Ishikawa (cell line): ENCODE results near the gene TENM3.

ENCODE experiments used
- CEBPB ChIP-seq: IDR thresholded peaks from 2 replicates; pipeline ENCODE4 v1.6.1; 2012
- CREB1 ChIP-seq: IDR thresholded peaks from 2 replicates; pipeline ENCODE4 v1.6.1; 2012; ENCODE audit warnings: low read depth
- EGR1 ChIP-seq: IDR thresholded peaks from 2 replicates; pipeline ENCODE4 v1.6.1; 2012
- EP300 ChIP-seq: IDR thresholded peaks from 2 replicates; pipeline ENCODE4 v1.6.1; 2012; ENCODE audit warnings: borderline replicate concordance
- FOXM1 ChIP-seq: IDR thresholded peaks from 2 replicates; pipeline ENCODE4 v1.6.1; 2012; ENCODE audit warnings: low read depth, borderline replicate concordance
- MAX ChIP-seq: IDR thresholded peaks from 2 replicates; pipeline ENCODE4 v1.6.1; 2012
- NFIC ChIP-seq: IDR thresholded peaks from 2 replicates; pipeline ENCODE4 v1.6.1; 2012
- RAD21 ChIP-seq: IDR thresholded peaks from 2 replicates; pipeline ENCODE4 v1.6.1; 2012; ENCODE audit warnings: low read depth
- REST ChIP-seq: IDR thresholded peaks from 2 replicates; pipeline ENCODE4 v1.6.1; 2012; ENCODE audit warnings: low read depth, mild to moderate bottlenecking
- TAF1 ChIP-seq: IDR thresholded peaks from 2 replicates; pipeline ENCODE4 v1.6.1; 2012; ENCODE audit warnings: low read depth, mild to moderate bottlenecking
- TCF12 ChIP-seq: IDR thresholded peaks from 2 replicates; pipeline ENCODE4 v1.6.1; 2012; ENCODE audit warnings: low read depth
- TEAD4 ChIP-seq: IDR thresholded peaks from 2 replicates; pipeline ENCODE4 v1.6.1; 2012
- USF1 ChIP-seq: IDR thresholded peaks from 2 replicates; pipeline ENCODE4 v1.6.1; 2012
- YY1 ChIP-seq: IDR thresholded peaks from 2 replicates; pipeline ENCODE4 v1.6.1; 2012; ENCODE audit warnings: low read depth
- ZBTB7A ChIP-seq: IDR thresholded peaks from 2 replicates; pipeline ENCODE4 v1.6.1; 2012; ENCODE audit warnings: low read depth

Gene TENM3

GRCh38 chr4:182741914-182742313, 498.7 kb downstream of the TENM3 start:
- TF ChIP-seq MAX (no peak), REST (no peak), USF1 (no peak), NFIC (no peak), TCF12 (no peak), CEBPB (no peak), YY1 (no peak), TAF1 (no peak), EP300 (no peak), CREB1 (no peak), FOXM1 (no peak), EGR1 (no peak), RAD21 (no peak), TEAD4 (no peak)

GRCh38 chr4:182743815-182744214, 500.6 kb downstream of the TENM3 start:
- TF ChIP-seq YY1 (no peak), ZBTB7A (no peak), MAX (no peak), RAD21 (no peak), TCF12 (no peak), FOXM1 (no peak), TEAD4 (no peak), CREB1 (no peak), EGR1 (no peak), TAF1 (no peak), NFIC (no peak), USF1 (no peak), REST (no peak), EP300 (no peak), CEBPB (no peak)

GRCh38 chr4:182745237-182745636, 502.0 kb downstream of the TENM3 start:
- TF ChIP-seq MAX (no peak), USF1 (no peak), FOXM1 (no peak), YY1 (no peak), EP300 (no peak), REST (no peak)

- no peak for TF ChIP-seq CREB1
- no peak for TF ChIP-seq FOXM1
- no peak for TF ChIP-seq TEAD4
- TF ChIP-seq MAX: no peak
- no peak for TF ChIP-seq EP300
- TF ChIP-seq REST: no peak
- no peak for TF ChIP-seq TCF12
- no peak for TF ChIP-seq EGR1
- TF ChIP-seq CEBPB: no peak
- TF ChIP-seq TAF1: no peak
- TF ChIP-seq RAD21: no peak
- no peak for TF ChIP-seq USF1
- TF ChIP-seq NFIC: no peak
- TF ChIP-seq ZBTB7A: no peak
- no peak for TF ChIP-seq YY1
Measured at GRCh38 chr4:182746876-182747275, 503.7 kb downstream of the TENM3 start.
